Mesodermal cell (in vitro differentiated cells): ENCODE data around the gene DLGAP1.
A peak's percentile ranks its signal among the peaks of the same experiment; 100 is the strongest.

Source experiments
- H3K27ac ChIP-seq: 2 replicates; pipeline ENCODE4 v1.7.0; 2013; ENCODE audit warnings: mild to moderate bottlenecking, low read depth, low read length, moderate library complexity; ENCODE audit not compliant: severe bottlenecking
- H3K36me3 ChIP-seq: 2 replicates; pipeline ENCODE4 v1.7.1; 2013; ENCODE audit warnings: mild to moderate bottlenecking, low read length, moderate library complexity; ENCODE audit not compliant: control insufficient read depth, insufficient read depth
- H3K4me1 ChIP-seq: one replicate; pipeline ENCODE4 v1.7.1; 2013; ENCODE audit warnings: mild to moderate bottlenecking, low read length; ENCODE audit not compliant: insufficient read depth, control insufficient read depth, poor library complexity, severe bottlenecking
- H3K4me3 ChIP-seq: 2 replicates; pipeline ENCODE4 v1.7.0; 2013; ENCODE audit warnings: low read length, control low read depth, mild to moderate bottlenecking; ENCODE audit not compliant: insufficient read depth, poor library complexity, severe bottlenecking; ENCODE audit errors: extremely low read depth
- H3K9me3 ChIP-seq: 2 replicates; pipeline ENCODE4 v1.7.1; 2013; ENCODE audit warnings: mild to moderate bottlenecking, low read length, moderate library complexity; ENCODE audit not compliant: control insufficient read depth
- WGBS, 2 experiments: methylation state at CpG; one replicate each; pipeline ENCODE4 v1.1.5; 2013; ENCODE audit warnings: missing lambda C conversion rate in 2 of 2; ENCODE audit not compliant: insufficient coverage in 2 of 2; 5-methylcytosine and 5-hydroxymethylcytosine counted together

Gene DLGAP1

DNA sequence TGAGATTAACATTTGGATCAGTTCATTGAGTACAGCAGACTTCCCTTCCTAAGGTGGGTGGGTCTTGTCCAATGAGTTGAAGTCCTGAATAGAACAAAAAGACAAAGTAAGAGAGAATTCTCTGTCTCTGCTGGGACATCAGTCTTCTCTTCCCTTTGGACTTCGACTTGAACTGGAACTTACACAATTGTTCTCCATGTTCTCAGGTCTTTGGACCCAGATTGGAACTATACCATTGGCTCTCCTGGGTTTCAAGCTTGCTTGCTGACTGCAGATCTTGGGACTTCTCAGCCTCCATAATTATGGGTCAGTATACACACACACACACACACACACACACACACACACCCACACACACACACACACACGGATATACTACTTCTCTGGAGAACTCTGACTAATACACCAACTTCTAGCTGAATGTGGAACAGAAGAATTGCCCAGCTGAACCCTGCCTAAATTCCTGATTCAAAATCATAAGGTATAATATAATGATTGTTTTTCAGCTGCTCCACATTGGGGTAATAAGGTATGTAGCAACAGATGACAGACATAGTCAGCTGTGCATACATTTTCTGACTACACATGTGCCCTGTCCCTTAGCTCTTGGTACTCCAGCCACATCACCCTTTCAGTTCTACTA, 791.1 kb downstream of the DLGAP1 start:
- peak overlapping the region; percentile 88 for H3K27ac ChIP-seq
- peaks cover 15% of the 10 kb centered on the region for H3K9me3 ChIP-seq
- H3K4me1 ChIP-seq: peaks cover 28% of the 10 kb centered on the region
- H3K4me3 ChIP-seq: no peak overlapping the region
- WGBS, 2 experiments: 100% methylated on average over 1 of the region's 2 CpGs; no CpG with 5 or more reads in 1 of the 2 experiments
- H3K36me3 ChIP-seq: no peaks in the 10 kb centered on the region

DNA sequence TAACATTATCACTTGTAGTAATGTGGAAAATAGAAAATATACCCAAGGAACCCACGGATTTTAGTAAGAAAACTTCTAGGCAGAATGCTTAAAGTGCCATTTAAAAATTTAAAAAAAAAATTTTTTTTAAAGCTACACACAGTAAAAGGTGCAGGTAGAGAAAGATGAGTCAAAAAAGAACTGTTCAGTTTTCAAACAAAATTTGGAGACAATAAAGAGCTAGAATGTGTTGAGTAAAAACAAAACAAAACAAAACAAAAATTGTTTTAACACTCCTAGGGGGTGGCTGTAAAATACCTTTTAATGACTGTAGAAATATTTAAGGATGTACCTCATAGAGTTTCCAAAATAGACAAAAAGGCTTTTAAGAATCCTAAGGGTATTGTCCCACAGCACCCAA, 793.1 kb downstream of the DLGAP1 start:
- peaks cover 28% of the 10 kb centered on the region for H3K4me1 ChIP-seq
- no peaks in the 10 kb centered on the region for H3K36me3 ChIP-seq
- H3K9me3 ChIP-seq: peaks cover 15% of the 10 kb centered on the region
- H3K4me3 ChIP-seq: no peak overlapping the region
- no peak overlapping the region for H3K27ac ChIP-seq
- WGBS, 2 experiments: no CpG with 5 or more reads among the region's 1 CpG

GRCh38 chr18:3660739-3661515, 794.2 kb downstream of the DLGAP1 start:
- H3K36me3 ChIP-seq: no peaks in the 10 kb centered on the region
- H3K4me3 ChIP-seq: no peak overlapping the region
- peaks cover 29% of the 10 kb centered on the region for H3K4me1 ChIP-seq
- 93 to 100% methylated on average over 1 to 3 of the region's 4 CpGs for WGBS, 2 experiments
- H3K27ac ChIP-seq: no peak overlapping the region
- H3K9me3 ChIP-seq: peaks cover 15% of the 10 kb centered on the region

- no peak overlapping the region for H3K4me3 ChIP-seq
- H3K9me3 ChIP-seq: peaks cover 11% of the 10 kb centered on the region
- H3K27ac ChIP-seq: no peak overlapping the region
- no peaks in the 10 kb centered on the region for H3K36me3 ChIP-seq
- peaks cover 24% of the 10 kb centered on the region for H3K4me1 ChIP-seq
- WGBS, 2 experiments: no CpG with 5 or more reads among the region's 1 CpG
Measured at GRCh38 chr18:3658529-3658928, 796.6 kb downstream of the DLGAP1 start.

- H3K36me3 ChIP-seq: no peaks in the 10 kb centered on the region
- peaks cover 36% of the 10 kb centered on the region for H3K4me1 ChIP-seq
- H3K27ac ChIP-seq: peak overlapping the region; percentile 98
- 91 to 92% methylated on average over 13 to 14 of the region's 15 CpGs for WGBS, 2 experiments
- no peaks in the 10 kb centered on the region for H3K9me3 ChIP-seq
- no peak overlapping the region for H3K4me3 ChIP-seq
Measured at GRCh38 chr18:3655254-3656050, 799.7 kb downstream of the DLGAP1 start.

- WGBS, 2 experiments: 79 to 84% methylated on average over 6 to 7 of the region's 11 CpGs
- Histone ChIP-seq H3K36me3 (no peaks in the 10 kb centered on the region), H3K4me1 (peaks cover 43% of the 10 kb centered on the region), H3K27ac (peak overlapping the region; percentile 98), H3K9me3 (no peaks in the 10 kb centered on the region), H3K4me3 (no peak overlapping the region)
Measured at GRCh38 chr18:3654442-3655253, 800.5 kb downstream of the DLGAP1 start.

DNA sequence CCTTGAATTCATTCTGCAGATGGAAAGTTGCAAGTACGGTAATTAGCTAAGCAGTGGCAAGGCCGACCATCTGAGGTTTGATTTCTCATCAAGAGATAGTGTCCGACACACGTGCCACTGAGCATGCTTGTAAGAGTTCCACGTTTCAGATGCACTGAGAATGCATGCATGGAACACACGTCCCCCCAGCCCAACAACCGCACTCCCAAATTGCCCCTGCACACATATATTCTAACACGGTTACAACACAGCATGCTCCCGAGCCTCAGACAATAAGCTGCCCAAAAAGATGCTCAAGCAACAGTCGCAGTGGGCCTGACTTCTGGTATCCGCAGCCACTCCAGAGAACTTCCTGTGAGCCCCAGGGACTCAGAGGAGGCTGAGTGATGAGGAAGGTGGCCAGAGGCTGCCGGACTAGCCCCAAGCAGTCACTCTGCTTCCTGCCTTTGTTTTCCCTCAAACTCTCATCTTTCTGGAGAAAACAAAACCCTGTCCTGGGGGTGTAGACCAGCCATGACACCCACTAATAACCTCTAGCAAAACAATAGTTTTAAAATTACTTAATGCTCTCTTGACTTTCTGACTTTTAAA, 801.2 kb downstream of the DLGAP1 start:
- Histone ChIP-seq H3K36me3 (no peaks in the 10 kb centered on the region), H3K27ac (peak overlapping the region; percentile 98), H3K9me3 (no peaks in the 10 kb centered on the region), H3K4me1 (peaks cover 50% of the 10 kb centered on the region), H3K4me3 (peak overlapping the region; percentile 21)
- WGBS, 2 experiments: 93% methylated on average over 11 of the region's 12 CpGs

DNA sequence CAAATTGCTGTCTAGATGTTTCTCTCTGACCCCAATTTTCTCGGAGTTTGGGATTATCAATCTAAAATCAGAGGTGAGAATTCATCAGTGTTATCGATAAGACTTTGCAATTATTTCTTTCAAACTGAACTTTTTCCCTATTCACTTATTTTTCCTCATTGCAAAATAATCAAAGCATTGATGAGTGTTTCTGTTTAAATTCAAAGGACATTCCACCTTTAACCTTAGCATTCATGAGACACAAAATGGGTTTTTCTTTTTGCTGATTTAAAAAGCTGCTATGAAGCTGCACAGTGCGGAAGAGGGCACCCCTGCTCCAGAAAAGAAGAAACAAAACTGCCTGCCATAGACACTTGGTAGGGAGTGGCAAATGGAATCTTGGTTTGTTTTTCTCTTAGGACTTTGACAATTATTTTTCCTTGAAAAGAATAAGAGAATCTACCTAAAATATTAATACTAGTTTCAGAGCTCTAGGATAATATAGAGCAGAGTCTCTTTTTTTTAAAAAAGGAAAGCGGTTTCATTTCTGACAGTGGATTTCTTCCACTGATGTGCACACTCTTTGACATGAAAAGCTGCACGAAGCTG, 801.8 kb downstream of the DLGAP1 start:
- 94 to 95% methylated on average over 2 to 3 of the region's 5 CpGs for WGBS, 2 experiments
- peak overlapping the region; percentile 98 for H3K27ac ChIP-seq

GRCh38 chr18:3652380-3653262, 802.5 kb downstream of the DLGAP1 start:
- Histone ChIP-seq H3K4me3 (peak overlapping the region; percentile 21), H3K4me1 (peaks cover 53% of the 10 kb centered on the region), H3K27ac (peak overlapping the region; percentile 98), H3K36me3 (no peaks in the 10 kb centered on the region), H3K9me3 (no peaks in the 10 kb centered on the region)
- 56 to 69% methylated on average over 6 to 11 of the region's 13 CpGs for WGBS, 2 experiments

More for the DNA sequence above, 801.8 kb downstream of the DLGAP1 start:
- H3K4me1 ChIP-seq: peaks cover 53% of the 10 kb centered on the region
- no peaks in the 10 kb centered on the region for H3K9me3 ChIP-seq
- peak overlapping the region; percentile 21 for H3K4me3 ChIP-seq
- no peaks in the 10 kb centered on the region for H3K36me3 ChIP-seq
